Measurements from ENCODE around the gene MRPS6.

Gene MRPS6

DNA sequence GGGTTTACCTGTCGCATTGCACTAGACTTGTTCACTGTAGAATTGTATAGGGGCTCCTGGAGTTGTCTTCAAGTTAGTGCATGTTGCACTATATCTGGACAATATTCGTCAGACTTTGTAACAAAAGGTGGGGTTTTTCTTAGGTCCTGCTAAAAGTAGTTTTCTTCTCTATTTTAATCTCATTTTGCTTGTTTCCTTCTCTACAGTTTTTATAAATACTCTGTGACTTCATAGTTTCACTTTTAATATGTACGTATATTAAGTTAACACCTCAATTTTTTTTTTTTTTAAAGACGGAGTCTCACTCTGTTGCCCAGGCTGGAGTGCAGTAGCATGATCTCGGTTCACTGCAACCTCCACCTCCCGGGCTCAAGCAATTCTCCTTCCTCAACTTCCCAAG lies 26.5 kb upstream of the MRPS6 start:
- Histone ChIP-seq H4K20me1 (ENCODE audit: insufficient read depth) (no peaks in the 10 kb centered on the region; the same call in 1 of the 2 replicates), H3K79me2 (ENCODE audit: insufficient read depth, low read depth) (no peaks in the 10 kb centered on the region), H2AFZ (ENCODE audit: low read depth) (no peak overlapping the region), H3K27me3 (ENCODE audit: insufficient read depth, low read depth) (no peaks in the 10 kb centered on the region), H3K4me3 (IDR thresholded peaks at IDR 0.05; ENCODE audit: insufficient read depth, low read depth, low read length) (no peak overlapping the region), H3K4me2 (no peak overlapping the region), H3K4me1 (ENCODE audit: low read depth, poor library complexity, severe bottlenecking) (no peaks in the 10 kb centered on the region), H3K27ac (no peak overlapping the region), H3K9ac (no peak overlapping the region), H3K36me3 (ENCODE audit: insufficient read depth) (no peaks in the 10 kb centered on the region)
- TF ChIP-seq, protein P1, sequence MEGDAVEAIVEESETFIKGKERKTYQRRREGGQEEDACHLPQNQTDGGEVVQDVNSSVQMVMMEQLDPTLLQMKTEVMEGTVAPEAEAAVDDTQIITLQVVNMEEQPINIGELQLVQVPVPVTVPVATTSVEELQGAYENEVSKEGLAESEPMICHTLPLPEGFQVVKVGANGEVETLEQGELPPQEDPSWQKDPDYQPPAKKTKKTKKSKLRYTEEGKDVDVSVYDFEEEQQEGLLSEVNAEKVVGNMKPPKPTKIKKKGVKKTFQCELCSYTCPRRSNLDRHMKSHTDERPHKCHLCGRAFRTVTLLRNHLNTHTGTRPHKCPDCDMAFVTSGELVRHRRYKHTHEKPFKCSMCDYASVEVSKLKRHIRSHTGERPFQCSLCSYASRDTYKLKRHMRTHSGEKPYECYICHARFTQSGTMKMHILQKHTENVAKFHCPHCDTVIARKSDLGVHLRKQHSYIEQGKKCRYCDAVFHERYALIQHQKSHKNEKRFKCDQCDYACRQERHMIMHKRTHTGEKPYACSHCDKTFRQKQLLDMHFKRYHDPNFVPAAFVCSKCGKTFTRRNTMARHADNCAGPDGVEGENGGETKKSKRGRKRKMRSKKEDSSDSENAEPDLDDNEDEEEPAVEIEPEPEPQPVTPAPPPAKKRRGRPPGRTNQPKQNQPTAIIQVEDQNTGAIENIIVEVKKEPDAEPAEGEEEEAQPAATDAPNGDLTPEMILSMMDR (conservative IDR thresholded peaks at IDR 0.05; ENCODE audit: low read depth, low read length): no peak

DNA sequence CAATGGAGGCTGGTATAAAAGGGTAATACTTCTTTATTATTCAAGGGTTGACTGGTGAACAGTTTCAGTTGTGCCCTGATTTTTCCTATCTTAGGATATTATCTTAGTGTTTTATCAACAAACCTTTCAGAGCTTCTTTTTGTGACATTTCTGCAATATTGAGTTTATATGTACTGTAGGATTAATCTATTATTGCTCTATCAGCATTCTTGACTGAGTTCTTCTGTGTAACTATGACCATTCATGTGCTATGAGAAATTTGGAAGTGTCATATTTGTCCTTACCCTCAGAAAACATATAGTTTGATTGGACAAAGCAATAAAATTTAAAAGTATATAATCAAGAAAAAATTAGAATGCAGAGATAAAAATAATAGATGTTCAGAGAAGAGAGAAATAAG lies 25.5 kb upstream of the MRPS6 start:
- Histone ChIP-seq H2AFZ (ENCODE audit: low read depth) (no peak overlapping the region), H3K36me3 (ENCODE audit: insufficient read depth) (no peaks in the 10 kb centered on the region), H3K4me2 (no peak overlapping the region), H3K4me3 (IDR thresholded peaks at IDR 0.05; ENCODE audit: insufficient read depth, low read depth, low read length) (no peak overlapping the region), H3K9ac (no peak overlapping the region), H3K27ac (no peak overlapping the region), H4K20me1 (ENCODE audit: insufficient read depth) (no peaks in the 10 kb centered on the region; the same call in 1 of the 2 replicates), H3K79me2 (ENCODE audit: insufficient read depth, low read depth) (no peaks in the 10 kb centered on the region), H3K4me1 (ENCODE audit: low read depth, poor library complexity, severe bottlenecking) (no peaks in the 10 kb centered on the region), H3K27me3 (ENCODE audit: insufficient read depth, low read depth) (no peaks in the 10 kb centered on the region)
- TF ChIP-seq, protein P1 (conservative IDR thresholded peaks at IDR 0.05; ENCODE audit: low read depth, low read length): no peak

DNA sequence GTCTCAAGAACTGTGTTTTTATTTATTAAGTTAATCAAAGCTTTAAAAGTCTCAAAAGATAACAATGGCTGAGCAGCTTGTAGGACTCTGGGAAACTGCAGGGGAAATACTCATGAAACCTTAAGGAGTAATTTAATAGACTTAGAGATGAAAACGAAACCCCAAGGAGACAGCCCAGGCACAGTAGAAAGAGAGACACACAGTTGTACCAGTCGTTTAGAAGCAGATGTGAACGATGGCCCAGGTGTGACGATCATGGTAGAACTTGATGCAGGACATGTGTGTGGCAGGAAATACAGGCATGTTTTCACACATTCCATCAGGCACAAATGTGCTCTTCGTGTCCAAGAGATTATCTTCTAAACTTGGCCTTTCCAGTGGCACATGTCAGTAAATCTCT lies 21.2 kb upstream of the MRPS6 start:
- H4K20me1 ChIP-seq (ENCODE audit: insufficient read depth): no peaks in the 10 kb centered on the region
- H3K4me1 ChIP-seq (ENCODE audit: low read depth, poor library complexity, severe bottlenecking): no peaks in the 10 kb centered on the region
- no peaks in the 10 kb centered on the region for H3K79me2 ChIP-seq (ENCODE audit: insufficient read depth, low read depth)
- H3K27me3 ChIP-seq (ENCODE audit: insufficient read depth, low read depth): no peaks in the 10 kb centered on the region
- no peaks in the 10 kb centered on the region for H3K36me3 ChIP-seq (ENCODE audit: insufficient read depth)
- H3K9ac ChIP-seq: no peak overlapping the region
- H3K27ac ChIP-seq: no peak overlapping the region
- no peak overlapping the region for H3K4me2 ChIP-seq
- no peak overlapping the region for H3K4me3 ChIP-seq (IDR thresholded peaks at IDR 0.05; ENCODE audit: insufficient read depth, low read depth, low read length)
- TF ChIP-seq, protein P1 (conservative IDR thresholded peaks at IDR 0.05; ENCODE audit: low read depth, low read length): no peak
- no peak overlapping the region for H2AFZ ChIP-seq (ENCODE audit: low read depth)

DNA sequence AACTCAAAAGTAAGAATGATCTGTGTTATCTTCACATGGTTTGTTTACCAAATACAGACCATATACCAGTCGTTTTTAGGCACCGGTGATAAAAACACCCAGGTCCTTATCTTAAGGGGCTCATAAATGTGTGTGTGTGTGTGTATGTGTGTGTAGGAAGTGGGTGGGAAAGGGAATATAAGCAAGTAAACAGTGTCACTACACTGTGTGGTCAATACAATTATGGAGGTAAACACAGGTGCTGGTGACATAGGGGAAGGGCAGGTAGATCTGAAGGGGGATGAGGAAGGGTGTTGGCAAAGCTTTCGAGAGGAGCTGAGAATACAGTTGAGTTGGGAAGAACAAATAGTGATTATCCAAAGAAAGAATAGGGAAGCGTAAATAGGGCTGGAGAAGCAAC lies 19.1 kb upstream of the MRPS6 start:
- Histone ChIP-seq H3K79me2 (ENCODE audit: insufficient read depth, low read depth) (no peaks in the 10 kb centered on the region), H3K27me3 (ENCODE audit: insufficient read depth, low read depth) (no peaks in the 10 kb centered on the region), H3K27ac (no peak overlapping the region), H3K9ac (no peak overlapping the region), H4K20me1 (ENCODE audit: insufficient read depth) (no peaks in the 10 kb centered on the region), H3K4me3 (IDR thresholded peaks at IDR 0.05; ENCODE audit: insufficient read depth, low read depth, low read length) (no peak overlapping the region), H3K4me2 (no peak overlapping the region), H3K4me1 (ENCODE audit: low read depth, poor library complexity, severe bottlenecking) (no peaks in the 10 kb centered on the region), H2AFZ (ENCODE audit: low read depth) (no peak overlapping the region), H3K36me3 (ENCODE audit: insufficient read depth) (no peaks in the 10 kb centered on the region)
- TF ChIP-seq, protein P1 (conservative IDR thresholded peaks at IDR 0.05; ENCODE audit: low read depth, low read length): no peak

All from KMS-11 (cell line).